Keratinocyte (primary cell): Measurements from ENCODE around the gene RAP2A. TPM values are rescaled to one million over a fixed set of nuclear protein-coding genes. Genes with fewer than 3 reads are reported as not detected.

ENCODE experiments used
- DNase-seq: peaks from one replicate; pipeline ENCODE4 v3.0.0-alpha.2; 2011; ENCODE audit warnings: low read depth, missing footprints, low spot score
- FAIRE-seq: peaks from 2 replicates; lab custom pipeline; 2011; peaks lifted over from hg19 to GRCh38; lab: Jason Lieb, UNC
- H2AFZ ChIP-seq: 2 replicates; pipeline ENCODE4 v1.6.0; 2012; ENCODE audit warnings: low read length, control low read depth, inconsistent platforms; ENCODE audit not compliant: control insufficient read depth
- H3K27ac ChIP-seq: 2 replicates; pipeline ENCODE4 v1.5.1; 2011; ENCODE audit warnings: low read length; ENCODE audit not compliant: control insufficient read depth, insufficient read depth
- H3K27me3 ChIP-seq: 3 replicates; pipeline ENCODE4 v1.6.0; 2011; ENCODE audit warnings: low read length; ENCODE audit not compliant: control insufficient read depth, insufficient read depth; ENCODE audit errors: extremely low read depth
- H3K36me3 ChIP-seq, 2 experiments: 2 replicates in 1 of 2; 3 replicates in 1 of 2; pipeline ENCODE4 v1.5.1; 2011; ENCODE audit warnings: low read length in 2 of 2, mild to moderate bottlenecking in 1 of 2; ENCODE audit not compliant: control insufficient read depth in 2 of 2, insufficient read depth in 2 of 2; ENCODE audit errors: extremely low read depth in 1 of 2
- H3K4me1 ChIP-seq: 3 replicates; pipeline ENCODE4 v1.5.1; 2011; ENCODE audit warnings: low read length; ENCODE audit not compliant: control insufficient read depth, insufficient read depth; ENCODE audit errors: extremely low read depth
- H3K4me2 ChIP-seq: 3 replicates; pipeline ENCODE4 v1.6.0; 2011; ENCODE audit warnings: low read depth, low read length; ENCODE audit not compliant: control insufficient read depth, insufficient read depth; ENCODE audit errors: extremely low read depth
- H3K4me3 ChIP-seq, 3 experiments: fragments of 200-600 bp in 1 of 3; sonication (generic) in 1 of 3; 2 replicates in 2 of 3; 3 replicates in 1 of 3; pipeline ENCODE4 v1.5.1; 2011 to 2016; ENCODE audit warnings: low read length in 3 of 3, mild to moderate bottlenecking in 3 of 3, control low read depth in 2 of 3, inconsistent platforms in 1 of 3, low read depth in 1 of 3, mixed read lengths in 1 of 3, mixed run types in 1 of 3, moderate library complexity in 1 of 3; ENCODE audit not compliant: control insufficient read depth in 2 of 3, insufficient read depth in 2 of 3; ENCODE audit errors: extremely low read depth in 1 of 3
- H3K79me2 ChIP-seq: 2 replicates; pipeline ENCODE4 v1.6.0; 2012; ENCODE audit warnings: low read length; ENCODE audit not compliant: control insufficient read depth, insufficient read depth
- H3K9ac ChIP-seq: 3 replicates; pipeline ENCODE4 v1.6.0; 2011; ENCODE audit warnings: low read length; ENCODE audit not compliant: control insufficient read depth, insufficient read depth; ENCODE audit errors: extremely low read depth
- H3K9me1 ChIP-seq: 3 replicates; pipeline ENCODE4 v1.6.0; 2011; ENCODE audit warnings: low read length; ENCODE audit not compliant: control insufficient read depth, insufficient read depth; ENCODE audit errors: extremely low read depth
- H3K9me3 ChIP-seq: 2 replicates; pipeline ENCODE4 v1.5.1; 2012; ENCODE audit warnings: low read depth, low read length; ENCODE audit not compliant: control insufficient read depth
- H4K20me1 ChIP-seq: 3 replicates; pipeline ENCODE4 v1.6.0; 2011; ENCODE audit warnings: low read length; ENCODE audit not compliant: control insufficient read depth, insufficient read depth; ENCODE audit errors: extremely low read depth
- EZH2 ChIP-seq: IDR thresholded peaks from one replicate; pipeline ENCODE4 v1.6.1; 2012; ENCODE audit warnings: inconsistent platforms, mild to moderate bottlenecking, low read length, moderate library complexity
- dilution Hi-C: fragments of 300-500 bp; cut with MboI; formaldehyde crosslinking; loops from one replicate; pipeline ENCODE4 v1.7.0; 2020; ENCODE audit warnings: low sequenced_read_pairs; ENCODE audit not compliant: extremely low pct_ligation_motif_present
- polyA plus RNA-seq, 5 experiments: library from polyadenylated mRNA; depleted of rRNA in 3 of 5; stranded (reverse) in 3 of 5; stranded (forward) in 1 of 5; unstranded in 1 of 5; fragments of >200 nt; gene quantifications; 1 replicate in 1 of 5; 2 replicates in 3 of 5; 3 replicates in 1 of 5; pipeline versions ENCODE4 v1.2.1 to v1.2.3, GENCODE V29; 2011 to 2012; ENCODE audit warnings: missing spikeins in 2 of 5, low read depth in 1 of 5, low replicate concordance in 1 of 5
- TF ChIP-seq, protein P1 (sequence below), 3 experiments: IDR thresholded peaks in 1 of 3; conservative IDR thresholded peaks in 1 of 3; optimal IDR thresholded peaks in 1 of 3; 2 replicates in 2 of 3; 3 replicates in 1 of 3; pipeline versions ENCODE3 to v1.5.1; 2011; ENCODE audit warnings: low read length in 3 of 3, mild to moderate bottlenecking in 3 of 3, moderate library complexity in 2 of 3, control low read depth in 1 of 3, inconsistent platforms in 1 of 3; ENCODE audit not compliant: insufficient read depth in 2 of 3; ENCODE audit errors: extremely low read depth in 1 of 3

Gene RAP2A
- polyA plus RNA-seq, 1 donor (not counting 4 experiments of a cell fraction or from before 2014, with no cell fraction given): 19.0 TPM

DNA sequence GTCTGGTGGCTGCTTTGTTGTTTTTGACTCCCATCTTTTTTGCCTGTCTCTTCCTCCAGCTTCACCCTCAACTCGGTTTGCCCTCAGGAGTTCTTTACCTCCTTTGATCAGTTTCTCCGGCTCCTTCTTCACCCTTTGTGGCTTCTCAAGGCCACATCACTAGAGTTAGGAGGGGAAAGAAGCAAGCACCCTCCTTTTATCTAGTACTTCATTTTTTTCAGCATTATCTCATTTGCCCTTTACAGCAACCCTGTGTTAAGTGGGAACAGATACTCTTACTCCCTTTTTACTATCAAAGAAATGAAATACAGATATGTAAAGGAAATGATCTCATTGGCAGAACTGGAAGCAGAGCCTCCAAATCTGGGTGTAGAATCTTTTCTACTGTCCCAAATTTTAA lies 26.9 kb downstream of the RAP2A start:
- no peak overlapping the region for H3K4me2 ChIP-seq
- H3K4me3 ChIP-seq: no peak overlapping the region
- H3K27me3 ChIP-seq: no peaks in the 10 kb centered on the region
- no peaks in the 10 kb centered on the region for H4K20me1 ChIP-seq
- peaks cover 10% of the 10 kb centered on the region for H3K79me2 ChIP-seq
- peaks cover 1 to 6% of the 10 kb centered on the region in 2 experiments for H3K36me3 ChIP-seq
- no peak for TF ChIP-seq EZH2
- TF ChIP-seq, protein P1, sequence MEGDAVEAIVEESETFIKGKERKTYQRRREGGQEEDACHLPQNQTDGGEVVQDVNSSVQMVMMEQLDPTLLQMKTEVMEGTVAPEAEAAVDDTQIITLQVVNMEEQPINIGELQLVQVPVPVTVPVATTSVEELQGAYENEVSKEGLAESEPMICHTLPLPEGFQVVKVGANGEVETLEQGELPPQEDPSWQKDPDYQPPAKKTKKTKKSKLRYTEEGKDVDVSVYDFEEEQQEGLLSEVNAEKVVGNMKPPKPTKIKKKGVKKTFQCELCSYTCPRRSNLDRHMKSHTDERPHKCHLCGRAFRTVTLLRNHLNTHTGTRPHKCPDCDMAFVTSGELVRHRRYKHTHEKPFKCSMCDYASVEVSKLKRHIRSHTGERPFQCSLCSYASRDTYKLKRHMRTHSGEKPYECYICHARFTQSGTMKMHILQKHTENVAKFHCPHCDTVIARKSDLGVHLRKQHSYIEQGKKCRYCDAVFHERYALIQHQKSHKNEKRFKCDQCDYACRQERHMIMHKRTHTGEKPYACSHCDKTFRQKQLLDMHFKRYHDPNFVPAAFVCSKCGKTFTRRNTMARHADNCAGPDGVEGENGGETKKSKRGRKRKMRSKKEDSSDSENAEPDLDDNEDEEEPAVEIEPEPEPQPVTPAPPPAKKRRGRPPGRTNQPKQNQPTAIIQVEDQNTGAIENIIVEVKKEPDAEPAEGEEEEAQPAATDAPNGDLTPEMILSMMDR (optimal IDR thresholded peaks at IDR 0.05 in 1 of 3, IDR thresholded peaks at IDR 0.05 in 1 of 3, conservative IDR thresholded peaks at IDR 0.05 in 1 of 3; ENCODE audit: extremely low read depth in 1 of 3, insufficient read depth in 2 of 3, low read length in 3 of 3): no peak
- H3K9me1 ChIP-seq: no peaks in the 10 kb centered on the region
- H3K27ac ChIP-seq: no peak overlapping the region
- no peak overlapping the region for H2AFZ ChIP-seq
- FAIRE-seq (no peak), DNase-seq (no peak)
- H3K9me3 ChIP-seq: no peaks in the 10 kb centered on the region
- no peak overlapping the region for H3K9ac ChIP-seq
- H3K4me1 ChIP-seq: no peaks in the 10 kb centered on the region
- dilution Hi-C loops: no loop called here

DNA sequence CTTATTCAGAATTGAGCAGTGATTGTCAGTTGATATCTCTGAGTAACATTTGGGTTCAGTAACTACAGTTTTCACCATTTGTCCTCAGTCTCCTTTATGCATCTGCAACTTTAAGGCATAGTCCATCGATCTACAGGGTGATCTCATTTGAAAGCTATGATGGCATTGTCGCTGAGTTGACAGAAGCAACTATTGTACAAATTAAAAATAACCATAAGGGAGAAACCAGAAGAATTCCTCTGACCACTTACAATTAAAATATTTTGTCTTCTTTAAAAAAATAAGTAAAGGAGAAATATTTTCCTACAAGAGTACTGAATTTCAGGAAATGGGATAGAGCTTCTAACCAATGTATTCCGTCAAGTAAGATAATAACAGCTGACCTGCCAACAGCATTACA lies 30.6 kb downstream of the RAP2A start:
- no peak overlapping the region for H2AFZ ChIP-seq
- no peaks in the 10 kb centered on the region for H3K4me1 ChIP-seq
- no peaks in the 10 kb centered on the region for H3K27me3 ChIP-seq
- TF ChIP-seq, protein P1 (optimal IDR thresholded peaks at IDR 0.05 in 1 of 3, IDR thresholded peaks at IDR 0.05 in 1 of 3, conservative IDR thresholded peaks at IDR 0.05 in 1 of 3; ENCODE audit: extremely low read depth in 1 of 3, insufficient read depth in 2 of 3, low read length in 3 of 3): no peak
- TF ChIP-seq EZH2: no peak
- peaks cover 1 to 6% of the 10 kb centered on the region in 2 experiments for H3K36me3 ChIP-seq
- no peak overlapping the region for H3K9ac ChIP-seq
- FAIRE-seq: no peak
- peaks cover 5% of the 10 kb centered on the region for H3K79me2 ChIP-seq
- H3K27ac ChIP-seq: no peak overlapping the region
- H3K9me3 ChIP-seq: no peaks in the 10 kb centered on the region
- dilution Hi-C loops: no loop called here
- no peak overlapping the region for H3K4me2 ChIP-seq
- no peak for DNase-seq
- H4K20me1 ChIP-seq: no peaks in the 10 kb centered on the region
- H3K9me1 ChIP-seq: no peaks in the 10 kb centered on the region
- H3K4me3 ChIP-seq: no peak overlapping the region
